HG03280 (cell line): ENCODE data around the gene WASF2.

ENCODE experiments used
- ATAC-seq: cut with Tn5 transposase; IDR thresholded peaks from one replicate; pipeline ENCODE4 v1.9.1; 2021; ENCODE audit warnings: mild to moderate bottlenecking, moderate library complexity; ENCODE audit not compliant: unreplicated experiment

WASF2 gene

GRCh38 chr1:27522432-27523336, 32.7 kb upstream of the WASF2 start:
- no peak for ATAC-seq

DNA sequence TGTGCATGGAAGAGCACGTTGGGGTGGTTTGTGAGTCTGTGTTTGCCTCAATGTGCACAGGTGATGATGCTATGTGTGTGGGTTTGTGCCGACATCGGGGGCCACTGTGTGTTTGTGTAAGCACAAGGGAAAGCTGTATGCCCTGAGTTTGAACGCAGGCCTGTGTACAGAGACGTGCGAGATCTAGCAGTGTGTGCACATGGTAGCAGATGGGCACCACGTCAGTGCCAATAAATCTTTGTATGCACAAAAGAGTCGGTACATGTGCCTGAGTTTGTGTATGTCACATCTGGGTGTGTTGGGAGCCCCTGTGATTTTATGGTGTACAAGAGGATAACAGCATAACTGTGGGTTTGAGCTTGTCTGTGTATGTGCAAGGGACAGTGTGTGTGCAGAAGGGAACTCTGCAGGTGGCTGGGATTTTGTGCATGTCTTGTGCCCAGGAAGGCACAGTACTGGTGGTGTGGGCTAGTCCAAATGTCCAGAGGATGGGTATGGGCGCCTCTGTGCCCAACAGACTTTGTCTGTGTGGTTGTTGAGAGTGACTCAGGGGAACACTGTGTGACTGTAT, 32.0 kb upstream of the WASF2 start:
- ATAC-seq = no peak

GRCh38 chr1:27521336-27521831, 31.4 kb upstream of the WASF2 start:
- ATAC-seq = no peak

DNA sequence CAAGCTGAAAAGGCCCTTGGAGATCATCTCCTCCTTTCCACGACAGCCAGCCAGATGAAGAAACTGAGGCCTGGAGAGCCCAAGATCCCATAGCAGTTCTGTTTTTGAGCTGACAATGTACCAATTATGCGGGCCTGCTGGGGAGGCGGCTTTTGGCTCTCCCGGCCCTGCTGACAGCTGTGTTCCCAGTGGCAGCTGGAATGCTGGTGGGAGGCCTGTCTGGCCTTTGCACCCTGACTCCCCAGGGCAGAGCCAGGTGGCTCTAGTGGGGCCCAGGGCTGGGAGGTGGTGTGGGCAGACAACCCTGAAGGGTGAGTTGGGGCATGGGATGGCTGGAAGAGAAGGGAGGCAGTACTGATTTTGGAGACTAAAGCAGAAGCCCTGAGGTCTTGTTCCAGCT, 30.7 kb upstream of the WASF2 start:
- no peak for ATAC-seq

- ATAC-seq = no peak
Measured at GRCh38 chr1:27519331-27520258, 29.6 kb upstream of the WASF2 start.

GRCh38 chr1:27518808-27519207, 28.8 kb upstream of the WASF2 start:
- no peak for ATAC-seq

- no peak for ATAC-seq
Measured at GRCh38 chr1:27517907-27518718, 28.1 kb upstream of the WASF2 start.

DNA sequence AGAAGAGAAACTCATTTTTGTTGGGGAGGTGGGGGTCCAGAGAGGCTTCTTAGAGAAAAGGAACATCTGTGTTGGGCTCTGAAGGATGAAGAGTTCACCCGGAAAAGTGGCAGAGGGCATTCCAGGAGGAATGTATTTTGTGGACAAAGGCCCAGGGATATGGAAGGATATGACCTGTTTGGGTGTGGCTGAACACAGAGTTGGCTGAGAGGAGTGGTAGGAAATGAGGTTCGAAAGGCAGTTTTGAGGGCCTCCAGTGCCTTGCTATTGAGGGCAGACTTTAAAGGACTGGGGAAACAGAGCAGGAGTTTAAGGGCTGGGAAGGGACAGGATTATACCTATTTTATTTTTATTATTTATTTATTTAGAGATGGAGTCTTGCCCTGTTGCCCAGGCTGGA, 27.3 kb upstream of the WASF2 start:
- no peak for ATAC-seq

DNA sequence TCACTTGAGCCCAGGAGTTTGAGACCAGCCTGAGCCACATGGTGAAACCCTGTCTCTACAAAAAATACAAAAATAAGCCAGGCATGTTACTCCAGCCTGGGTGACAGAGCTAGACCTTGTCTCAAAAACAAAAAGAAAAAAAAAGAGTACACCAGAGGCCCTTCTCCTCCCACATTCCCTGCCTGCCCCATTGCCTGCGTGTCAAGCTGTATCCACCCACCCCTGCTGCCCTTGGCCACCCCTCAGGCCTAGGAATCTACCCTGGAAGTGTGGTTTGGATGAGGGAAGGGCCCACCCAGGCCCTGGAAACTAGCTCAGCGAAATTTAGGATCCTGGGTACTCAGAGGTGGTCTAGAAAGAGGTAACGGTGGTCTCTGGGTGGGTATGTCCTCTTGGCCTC, 25.7 kb upstream of the WASF2 start:
- no peak for ATAC-seq

DNA sequence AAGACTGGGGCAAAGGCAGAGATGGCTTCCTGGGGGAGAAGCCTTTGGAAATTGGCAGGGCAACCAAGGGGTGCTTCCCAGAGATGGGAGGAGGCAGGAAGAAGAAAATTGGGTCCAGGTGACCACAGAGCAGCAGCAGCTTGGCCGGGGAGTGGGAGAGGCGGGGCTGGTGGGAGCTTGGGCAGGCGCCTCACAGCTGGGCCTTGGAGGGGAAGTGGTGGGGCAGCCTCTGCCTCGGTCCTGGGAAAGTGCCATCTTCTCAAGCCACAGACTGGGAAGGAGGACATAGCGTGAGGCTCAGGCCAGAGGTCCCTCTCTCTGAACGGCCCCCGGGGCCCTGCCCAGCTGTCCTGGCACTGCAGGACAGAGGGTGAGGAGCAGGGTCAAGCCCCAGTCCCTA, 24.0 kb upstream of the WASF2 start:
- ATAC-seq = no peak

- ATAC-seq = no peak
Measured at GRCh38 chr1:27513528-27513927, 23.6 kb upstream of the WASF2 start.

DNA sequence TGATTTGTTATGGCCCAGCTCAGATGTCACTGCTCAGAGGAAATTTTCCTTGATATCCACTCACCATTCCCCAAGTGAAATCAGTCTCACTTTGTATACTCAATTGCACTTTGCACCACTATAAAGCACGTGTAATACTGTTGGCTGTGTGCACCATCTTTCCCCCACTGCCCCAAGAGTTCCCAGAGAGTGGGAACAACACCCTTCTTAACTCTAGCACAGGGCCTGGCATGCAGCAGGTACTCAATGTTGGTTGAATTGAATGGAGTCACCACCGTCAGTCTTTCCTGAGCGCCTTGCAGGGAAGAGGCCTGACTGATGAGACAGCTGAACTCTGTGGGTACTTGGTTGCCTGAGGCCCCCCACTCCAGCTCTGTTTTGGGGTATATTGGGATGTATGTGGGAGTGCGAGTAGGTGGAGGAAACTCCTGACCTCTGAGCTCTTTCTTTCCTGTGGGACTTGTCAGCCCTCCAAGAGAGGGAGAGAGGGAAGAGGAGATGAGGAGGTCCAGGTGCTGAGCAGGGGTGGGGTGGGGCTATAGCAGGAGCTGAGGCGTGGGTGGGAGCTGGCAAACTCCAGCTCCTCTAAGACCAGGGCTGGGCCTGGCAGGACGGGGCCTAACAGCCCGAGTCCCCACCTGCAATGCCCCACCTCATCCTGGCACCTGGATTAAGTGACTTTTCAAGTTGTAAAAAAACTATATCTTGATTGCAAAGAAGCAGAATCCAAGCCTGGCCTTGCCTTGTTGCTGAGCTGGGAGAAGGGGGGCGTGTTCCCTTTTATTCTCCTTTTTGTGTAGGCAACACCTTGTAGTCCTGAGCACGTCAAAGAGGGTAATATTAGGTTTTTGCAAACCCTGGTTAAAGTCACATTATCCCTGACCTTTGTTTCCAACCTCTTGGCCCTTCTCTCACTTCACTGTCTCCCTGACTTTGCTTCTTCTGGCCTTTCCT, 19.4 kb upstream of the WASF2 start:
- ATAC-seq = no peak

GRCh38 chr1:27507960-27508665, 18.1 kb upstream of the WASF2 start:
- ATAC-seq = no peak

- ATAC-seq = no peak
Measured at GRCh38 chr1:27506703-27507102, 16.7 kb upstream of the WASF2 start.

DNA sequence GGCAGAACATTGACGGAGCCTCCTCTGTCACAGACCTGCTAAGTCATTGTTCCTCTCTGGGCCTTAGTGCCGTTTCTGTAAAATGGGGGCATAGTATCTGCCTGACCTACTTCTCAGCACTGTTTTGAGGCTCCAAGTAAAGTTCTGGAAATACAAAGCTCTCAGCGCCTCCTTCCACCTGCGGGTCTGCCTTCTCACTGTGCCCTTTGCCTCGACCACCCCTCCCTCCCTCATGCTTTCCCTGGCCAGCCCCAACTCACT, 15.4 kb upstream of the WASF2 start:
- no peak for ATAC-seq

- no peak for ATAC-seq
Measured at GRCh38 chr1:27504588-27505419, 14.8 kb upstream of the WASF2 start.

GRCh38 chr1:27503844-27504587, 14.0 kb upstream of the WASF2 start:
- ATAC-seq = no peak
